GM18519 (cell line): ENCODE measurements around the gene LCN10.
"Not testable (repeated sequence)": the region's sequence is repeated elsewhere in the genome, so short reads cannot be mapped to it uniquely, and the experiment has no call there.

Experiments used
- ATAC-seq: cut with Tn5 transposase; IDR thresholded peaks from one replicate; pipeline ENCODE4 v1.9.1; 2021; ENCODE audit warnings: mild to moderate bottlenecking, moderate library complexity; ENCODE audit not compliant: unreplicated experiment, low FRiP score

The LCN10 gene

DNA sequence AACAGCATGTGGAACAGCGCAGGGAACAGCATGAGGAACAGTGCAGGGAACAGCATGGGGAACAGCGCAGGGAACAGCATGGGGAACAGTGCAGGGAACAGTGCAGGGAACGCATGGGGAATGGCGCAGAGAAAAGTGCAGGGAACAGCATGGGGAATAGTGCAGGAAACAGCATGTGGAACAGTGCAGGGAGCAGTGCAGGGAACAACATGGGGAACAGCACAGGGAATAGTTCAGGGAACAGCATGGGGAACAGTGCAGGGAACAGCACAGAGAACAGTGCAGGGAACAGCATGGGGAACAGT is 13.3 kb upstream of the LCN10 start:
- no peak for ATAC-seq

DNA sequence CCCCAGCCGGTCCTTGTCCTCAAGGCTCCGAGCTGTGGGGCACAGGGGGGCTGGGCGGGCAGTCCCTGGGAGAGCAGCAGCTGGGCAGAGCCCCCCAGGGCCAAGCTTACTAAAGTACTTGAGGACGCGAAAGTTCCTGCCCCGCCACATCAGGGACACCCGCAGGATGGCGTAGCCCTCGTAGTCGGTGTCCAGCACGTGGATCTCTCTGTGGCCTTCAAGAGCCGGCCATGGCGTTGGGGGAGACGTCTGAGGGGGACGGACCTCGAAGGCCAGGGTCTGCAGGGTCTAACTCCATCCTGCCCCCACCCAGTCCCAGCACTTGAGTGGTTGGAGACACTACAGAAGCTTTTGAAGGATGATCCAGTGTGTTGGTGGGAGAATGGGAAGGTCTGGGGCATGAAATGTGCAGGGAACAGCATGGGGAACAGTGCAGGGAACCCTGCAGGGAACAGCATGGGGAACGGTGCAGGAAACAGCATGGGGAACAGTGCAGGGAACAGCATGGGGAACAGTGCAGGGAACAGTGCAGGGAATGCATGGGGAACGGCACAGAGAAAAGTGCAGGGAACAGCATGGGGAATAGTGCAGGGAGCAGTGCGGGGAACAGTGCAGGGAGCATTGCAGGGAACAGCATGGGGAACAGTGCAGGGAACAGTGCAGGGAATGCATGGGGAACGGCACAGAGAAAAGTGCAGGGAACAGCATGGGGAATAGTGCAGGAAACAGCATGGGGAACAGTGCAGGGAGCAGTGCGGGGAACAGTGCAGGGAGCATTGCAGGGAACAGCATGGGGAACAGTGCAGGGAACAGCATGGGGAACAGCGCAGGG is 12.8 kb upstream of the LCN10 start:
- ATAC-seq = not testable (repeated sequence)

DNA sequence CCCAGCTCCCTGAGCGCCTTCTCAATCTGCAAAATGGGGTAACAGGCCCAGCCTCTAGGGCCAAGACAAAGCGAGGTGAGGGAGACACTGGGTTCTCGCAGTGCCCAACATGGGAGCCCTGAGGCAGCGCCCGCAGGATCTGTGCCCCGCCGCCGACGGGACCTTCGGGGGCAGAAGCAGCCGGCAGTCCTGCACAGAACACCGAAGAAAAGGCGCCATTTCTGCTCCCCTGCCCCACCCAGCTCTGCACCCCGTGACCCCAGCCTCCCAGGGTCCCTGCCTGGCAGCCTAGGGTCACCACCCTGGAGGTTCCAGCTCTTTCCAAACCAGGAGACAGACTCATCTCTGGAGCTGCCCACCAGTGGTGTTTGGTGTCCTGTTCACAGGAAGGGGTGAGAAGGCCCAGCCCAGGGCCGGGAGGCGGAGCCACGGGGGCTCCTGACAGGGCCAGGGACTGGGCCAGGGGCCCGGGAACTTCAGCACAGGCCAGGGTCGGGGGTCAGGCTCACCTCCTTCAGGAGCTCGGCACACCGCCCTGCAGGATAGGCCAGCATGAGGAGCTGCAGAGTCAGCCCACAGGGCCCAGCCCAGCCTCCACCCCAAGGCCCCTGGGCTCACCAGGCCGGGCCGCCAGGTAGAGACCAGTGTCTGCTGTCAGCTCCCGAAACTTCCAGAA is 12.0 kb upstream of the LCN10 start:
- ATAC-seq = no peak

DNA sequence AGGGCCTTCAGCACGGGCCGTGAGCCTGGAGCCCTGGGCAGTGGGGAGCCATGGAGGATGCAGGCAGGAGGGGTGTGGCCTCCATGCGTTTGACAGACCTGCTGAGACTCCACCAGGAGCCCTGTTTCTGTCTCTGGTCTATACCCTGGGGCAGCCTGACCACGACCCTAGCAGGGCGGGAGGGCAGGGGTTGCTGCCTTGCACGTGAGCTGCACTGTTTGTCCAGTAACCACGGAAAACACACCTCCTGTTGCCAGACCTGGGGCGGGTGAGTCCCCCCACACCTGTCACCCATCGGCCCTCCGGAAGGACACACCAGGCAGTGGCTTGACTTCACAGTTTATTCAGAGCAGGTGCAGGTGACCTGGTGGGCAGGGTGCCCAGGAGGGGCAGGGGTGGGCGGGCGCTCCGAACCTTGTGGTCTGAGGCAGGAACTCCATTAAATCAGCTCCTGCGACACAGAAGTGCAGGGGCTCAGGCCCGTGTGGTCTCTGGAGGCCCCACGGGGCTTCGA is 11.4 kb upstream of the LCN10 start:
- ATAC-seq = no peak

DNA sequence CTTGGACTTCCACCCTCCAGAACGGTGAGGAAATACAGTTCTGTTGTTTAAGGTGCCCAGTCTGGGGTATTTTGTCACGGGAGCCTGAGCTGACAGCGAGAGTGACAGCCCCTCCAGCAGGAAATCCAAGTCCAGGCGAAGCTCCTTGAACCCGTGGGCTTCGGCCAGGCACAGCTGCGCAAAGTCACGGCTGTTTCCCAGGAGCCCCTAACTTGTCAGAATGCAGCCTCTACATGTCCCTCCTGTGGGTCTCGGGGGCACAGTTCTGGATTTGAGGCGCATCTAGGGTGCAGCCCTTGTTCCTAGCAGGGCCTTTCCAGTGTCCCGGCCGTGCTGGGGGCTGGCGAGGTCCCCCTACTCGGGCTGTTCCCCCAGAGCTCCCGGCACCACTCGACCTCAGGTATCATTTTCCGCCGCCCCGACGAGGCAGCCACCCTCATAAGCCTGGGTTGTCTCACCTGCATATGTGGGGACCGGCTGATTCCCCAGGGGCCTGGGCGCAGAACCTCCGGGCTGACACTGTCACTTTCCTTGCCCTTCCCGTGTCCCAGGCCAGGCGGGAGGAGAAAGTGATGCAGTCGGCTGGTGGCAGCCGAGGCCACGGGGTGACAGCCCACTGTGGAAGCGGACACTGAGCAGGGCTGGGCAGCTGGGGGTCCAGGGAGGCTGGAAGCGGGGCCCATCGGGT is 10.8 kb upstream of the LCN10 start:
- ATAC-seq = no peak

DNA sequence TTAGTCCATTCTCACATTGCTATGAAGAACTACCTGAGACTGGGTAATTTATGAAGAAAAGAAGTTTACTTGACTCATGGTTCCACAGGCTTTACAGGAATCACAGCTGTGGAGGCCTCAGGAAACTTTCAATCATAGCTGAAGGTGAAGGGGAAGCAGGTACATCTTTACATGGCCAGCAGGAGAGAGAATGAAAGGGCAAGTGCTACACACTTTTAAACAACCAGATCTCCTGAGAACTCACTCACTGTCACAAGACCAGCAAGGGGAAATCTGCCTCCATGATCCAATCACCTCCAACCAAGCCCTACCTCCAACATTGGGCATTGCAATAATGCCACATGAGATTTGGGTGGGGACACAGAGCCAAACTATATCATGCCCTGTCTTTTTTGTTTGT is 9.1 kb upstream of the LCN10 start:
- ATAC-seq = no peak

DNA sequence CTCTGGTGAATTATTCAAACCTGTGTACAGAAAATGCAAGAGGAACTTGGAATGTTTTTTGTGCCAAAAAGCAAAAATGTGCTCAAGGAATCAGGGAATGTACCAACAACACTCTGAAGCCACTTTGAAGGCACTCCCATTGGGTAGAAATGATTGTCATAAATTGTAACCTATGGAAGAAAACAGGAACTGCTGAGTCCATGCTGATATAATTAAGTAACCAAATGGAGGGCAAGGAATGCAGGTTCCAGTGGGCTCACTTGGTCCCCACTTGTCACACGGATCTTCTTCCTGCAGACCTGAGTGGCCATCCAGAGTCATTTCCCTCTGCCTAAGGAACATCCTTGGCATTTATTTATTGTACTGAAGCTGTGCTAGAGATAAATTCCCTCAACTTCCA is 8.5 kb upstream of the LCN10 start:
- no peak for ATAC-seq

DNA sequence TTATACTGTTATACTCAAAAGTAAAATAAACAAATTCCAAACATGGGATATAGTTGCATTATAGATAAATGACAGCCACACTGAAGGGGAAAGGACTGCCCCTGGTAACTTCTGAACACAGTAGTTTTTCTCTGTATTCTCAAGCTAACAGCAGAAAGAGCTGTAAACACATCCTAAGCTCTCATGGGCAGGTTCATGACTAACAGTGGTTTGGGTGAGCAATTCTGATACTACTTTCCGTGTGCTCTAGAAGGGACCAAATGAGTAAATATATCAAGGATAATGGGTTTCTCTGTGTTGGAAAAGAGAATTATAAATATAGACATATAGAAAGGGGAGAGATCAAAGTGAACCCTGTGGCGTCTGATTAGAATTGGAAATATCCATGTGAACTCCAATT is 7.8 kb upstream of the LCN10 start:
- ATAC-seq = no peak

DNA sequence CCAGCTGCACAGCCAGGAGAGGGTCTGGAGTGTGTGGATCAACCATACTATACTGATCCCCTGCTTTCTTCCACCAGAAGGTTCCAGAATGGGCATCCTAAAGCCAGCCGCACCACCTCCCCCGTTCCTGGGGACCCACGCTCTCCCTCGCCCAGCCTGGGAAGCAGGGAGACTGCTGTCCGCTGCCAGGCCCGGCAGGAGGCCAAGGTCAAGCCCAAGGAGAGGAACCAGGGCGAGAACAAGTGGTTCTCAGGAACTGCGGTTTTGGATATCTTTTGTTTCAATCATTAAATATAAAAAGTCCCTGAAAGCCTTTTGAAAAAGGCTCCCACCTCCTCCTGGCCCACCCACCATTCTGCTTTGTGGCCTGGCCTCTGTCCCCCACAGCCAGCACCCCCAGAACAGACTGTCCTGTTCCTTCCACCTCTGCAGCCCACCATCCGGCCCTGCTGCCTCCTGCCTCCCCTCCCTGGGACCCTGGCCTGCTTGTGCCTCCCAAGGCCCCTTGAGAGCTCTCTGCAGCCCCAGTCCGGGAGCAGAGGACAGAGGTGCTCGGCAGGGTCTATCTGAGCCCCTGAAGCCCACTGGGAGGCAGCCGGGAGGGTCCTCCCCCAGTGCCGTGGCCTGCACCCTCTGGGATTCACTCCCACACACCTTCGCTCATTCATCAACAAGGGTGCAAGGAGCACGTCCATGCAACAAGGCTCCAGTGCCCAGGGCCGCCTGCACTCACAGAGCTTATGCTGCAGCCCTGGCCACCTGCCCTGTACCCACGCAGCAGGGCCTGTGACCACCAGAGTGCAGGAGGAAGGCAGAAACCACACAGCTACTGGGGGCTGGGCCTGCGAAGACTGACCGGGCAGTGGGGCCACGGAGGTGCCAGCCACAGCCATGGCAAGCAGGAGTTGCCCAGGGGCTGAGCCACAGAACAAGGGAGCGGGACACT is 6.2 kb upstream of the LCN10 start:
- ATAC-seq = no peak

DNA sequence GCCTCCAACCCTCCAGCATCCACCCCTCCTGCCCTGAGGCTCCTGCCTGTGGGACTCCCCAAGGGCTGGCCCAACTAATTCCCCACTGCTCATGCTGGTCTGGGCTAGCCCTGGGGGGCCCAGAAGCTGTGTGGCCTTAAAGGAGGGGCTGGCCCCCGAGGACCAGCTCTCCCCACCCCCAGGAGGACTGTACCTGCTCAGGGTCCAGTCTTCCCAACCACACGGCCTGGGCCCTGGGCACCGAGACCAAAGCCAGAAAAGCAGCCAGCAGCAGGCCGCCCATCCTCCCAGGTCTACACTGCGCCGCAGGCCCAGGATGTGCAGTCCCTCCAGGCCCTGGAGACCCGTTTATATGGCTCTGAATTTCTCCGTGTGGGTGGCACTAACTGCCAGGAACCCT is 5.5 kb upstream of the LCN10 start, which contains the start of gene LCN6:
TSS of gene LCN6 (minus strand) at position 325 of the 400 bp plus-strand sequence. CDS start at position 283, 42 bp downstream.
- ATAC-seq = no peak

DNA sequence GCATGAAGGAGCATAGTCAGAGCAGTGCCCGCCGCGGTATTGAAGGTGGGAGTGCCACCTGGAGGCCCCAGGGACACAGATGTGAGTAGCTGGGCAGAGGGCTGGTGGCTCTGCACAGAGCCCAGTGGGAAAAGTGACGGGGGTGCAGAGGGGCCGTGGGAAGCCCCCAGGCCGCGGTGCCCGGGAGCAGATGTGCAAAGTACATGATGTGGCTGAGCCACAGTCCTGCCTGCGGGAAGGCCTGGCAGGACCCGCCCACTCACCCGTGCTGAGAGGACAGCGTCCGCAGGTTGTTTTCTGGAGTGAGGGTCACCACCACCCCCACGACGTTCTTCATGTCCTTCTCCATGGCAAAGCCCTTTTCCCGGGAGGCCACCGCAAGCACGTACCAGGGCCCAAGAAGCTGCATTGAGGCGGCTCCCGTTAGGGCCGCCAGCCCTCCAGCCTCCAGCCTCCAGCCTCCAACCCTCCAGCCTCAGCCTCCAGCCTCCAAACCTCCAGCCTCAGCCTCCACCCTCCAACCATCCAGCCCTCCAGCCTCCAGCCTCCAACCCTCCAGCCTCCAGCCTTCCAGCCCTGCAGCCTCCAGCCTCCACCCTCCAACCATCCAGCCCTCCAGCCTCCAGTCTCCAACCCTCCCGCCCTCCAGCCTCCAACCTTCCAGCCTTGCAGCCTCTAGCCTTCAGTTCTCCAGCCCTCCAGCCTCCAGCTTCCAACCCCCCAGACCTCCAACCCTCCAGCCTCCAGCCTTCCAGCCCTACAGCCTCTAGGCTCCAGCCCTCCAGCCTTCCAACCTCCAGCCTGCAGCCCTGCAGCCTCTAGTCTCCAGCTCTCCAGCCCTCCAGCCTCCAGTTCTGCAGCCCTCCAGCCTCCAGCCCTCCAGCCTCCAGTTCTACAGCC is 4.7 kb upstream of the LCN10 start:
- no peak for ATAC-seq

DNA sequence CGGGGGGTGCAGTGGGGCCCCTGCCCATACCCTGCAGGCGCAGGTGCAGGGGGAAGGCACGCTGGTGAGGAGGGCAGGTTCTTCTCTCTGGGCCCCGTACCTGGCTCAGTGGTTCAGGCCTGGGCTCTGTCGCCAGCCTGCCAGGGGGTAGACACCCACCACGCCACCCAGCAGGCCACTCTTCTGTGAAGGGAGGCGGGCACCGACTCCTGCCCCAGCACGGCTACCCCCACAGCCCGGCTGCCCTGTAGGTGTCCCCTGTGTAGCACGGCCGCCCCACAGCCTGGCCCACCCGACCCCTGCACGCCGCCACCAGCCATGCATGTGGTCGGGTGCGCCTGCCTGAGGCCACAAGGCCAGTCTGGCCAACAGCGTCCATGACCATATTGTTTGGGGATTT is 3.9 kb upstream of the LCN10 start:
- ATAC-seq = no peak

DNA sequence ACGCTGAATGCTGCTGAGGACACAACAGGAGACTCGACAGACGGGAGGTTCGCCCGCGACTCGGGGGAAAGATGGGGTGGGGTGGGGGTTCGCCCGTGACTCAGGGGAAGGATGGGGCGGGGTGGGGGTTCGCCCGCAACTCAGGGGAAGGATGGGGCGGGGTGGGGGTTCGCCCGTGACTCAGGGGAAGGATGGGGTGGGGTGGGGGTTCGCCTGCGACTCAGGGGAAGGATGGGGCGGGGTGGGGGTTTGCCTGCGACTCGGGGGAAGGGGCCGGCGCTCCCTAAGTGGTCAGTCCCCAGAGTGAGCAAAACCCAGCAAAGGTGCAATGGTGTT is 3.4 kb upstream of the LCN10 start:
- no peak for ATAC-seq

DNA sequence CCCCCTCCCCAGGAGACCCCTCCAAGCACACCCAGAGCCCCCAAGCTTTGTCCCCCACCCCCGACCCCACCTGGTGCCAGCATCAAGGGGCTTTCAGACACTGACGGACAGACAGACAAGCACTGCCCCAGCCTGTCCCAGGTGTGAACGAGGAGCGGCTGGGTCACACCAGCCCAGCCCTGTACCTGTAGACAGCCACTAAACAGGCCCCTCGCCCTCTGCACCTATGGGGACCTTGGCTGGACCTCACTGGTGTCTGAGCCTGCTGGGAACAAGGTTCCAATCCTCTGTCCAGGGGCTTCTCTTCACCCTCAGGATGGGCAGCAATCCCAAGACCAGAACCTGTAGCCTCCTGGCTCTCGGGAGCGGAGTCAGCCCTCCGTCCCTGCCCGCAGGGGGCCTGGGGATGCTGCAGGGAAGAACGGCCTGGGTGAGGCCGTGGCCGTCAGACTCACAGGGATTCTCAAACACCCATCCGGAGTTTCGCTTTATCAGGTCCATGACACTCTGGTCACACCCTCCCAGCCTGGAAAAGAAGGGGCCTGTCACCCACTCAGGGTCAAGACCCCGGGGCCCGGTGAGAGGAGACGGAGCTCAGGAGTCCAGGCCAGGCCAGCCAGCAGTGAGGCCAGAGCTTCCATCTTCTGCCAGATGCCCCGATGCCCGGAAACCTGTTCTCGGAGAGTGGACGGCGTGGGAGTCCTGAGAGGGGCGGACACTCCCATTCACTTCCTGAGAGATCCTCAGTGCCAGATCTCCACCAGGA is 2.8 kb upstream of the LCN10 start:
- no peak for ATAC-seq

DNA sequence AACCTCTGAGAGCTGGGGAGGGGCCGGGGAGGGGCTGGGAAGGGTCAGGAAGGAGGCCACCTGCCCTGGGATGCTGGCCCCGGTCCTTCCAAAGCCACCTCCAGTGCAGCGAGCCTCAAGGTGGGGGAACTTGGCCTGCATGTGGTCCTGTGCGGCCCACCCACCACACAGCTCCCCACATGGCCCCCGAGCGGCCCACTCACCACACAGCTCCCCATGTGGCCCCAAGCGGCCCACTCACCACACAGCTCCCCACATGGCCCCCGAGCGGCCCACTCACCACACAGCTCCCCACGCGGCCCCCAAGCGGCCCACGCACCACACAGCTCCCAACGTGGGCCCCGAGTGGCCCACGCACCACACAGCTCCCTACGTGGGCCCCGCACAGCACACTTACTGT is 2.0 kb upstream of the LCN10 start:
- no peak for ATAC-seq

DNA sequence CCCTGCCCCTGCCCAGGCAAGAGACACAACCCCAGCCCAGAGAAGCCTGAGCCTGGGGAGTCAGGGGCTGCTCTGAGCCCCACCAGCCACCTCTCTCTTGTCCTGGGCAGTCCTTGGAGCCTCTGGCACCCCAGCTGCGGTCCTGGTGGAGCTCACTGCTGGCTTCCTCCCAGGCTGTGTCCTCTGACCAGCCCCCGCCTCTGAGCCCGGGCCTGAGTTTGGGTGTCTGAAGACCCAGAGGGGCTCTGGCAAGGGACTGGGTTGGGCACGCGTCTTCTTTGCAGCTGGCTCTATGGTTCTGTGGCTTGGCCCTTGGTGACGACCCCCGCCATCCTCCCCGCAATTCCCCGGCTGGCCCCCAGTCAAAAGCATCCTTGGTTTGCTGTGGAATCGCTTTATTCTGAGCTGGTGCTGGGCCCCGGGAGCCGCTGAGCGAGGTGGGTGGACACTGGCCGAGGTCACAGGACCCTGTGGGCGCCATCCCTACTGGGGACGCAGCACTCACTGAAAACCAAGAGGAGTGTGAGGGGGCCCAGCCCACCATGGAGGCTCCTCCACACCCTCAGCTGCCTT is 985 bp upstream of the LCN10 start:
- no peak for ATAC-seq

DNA sequence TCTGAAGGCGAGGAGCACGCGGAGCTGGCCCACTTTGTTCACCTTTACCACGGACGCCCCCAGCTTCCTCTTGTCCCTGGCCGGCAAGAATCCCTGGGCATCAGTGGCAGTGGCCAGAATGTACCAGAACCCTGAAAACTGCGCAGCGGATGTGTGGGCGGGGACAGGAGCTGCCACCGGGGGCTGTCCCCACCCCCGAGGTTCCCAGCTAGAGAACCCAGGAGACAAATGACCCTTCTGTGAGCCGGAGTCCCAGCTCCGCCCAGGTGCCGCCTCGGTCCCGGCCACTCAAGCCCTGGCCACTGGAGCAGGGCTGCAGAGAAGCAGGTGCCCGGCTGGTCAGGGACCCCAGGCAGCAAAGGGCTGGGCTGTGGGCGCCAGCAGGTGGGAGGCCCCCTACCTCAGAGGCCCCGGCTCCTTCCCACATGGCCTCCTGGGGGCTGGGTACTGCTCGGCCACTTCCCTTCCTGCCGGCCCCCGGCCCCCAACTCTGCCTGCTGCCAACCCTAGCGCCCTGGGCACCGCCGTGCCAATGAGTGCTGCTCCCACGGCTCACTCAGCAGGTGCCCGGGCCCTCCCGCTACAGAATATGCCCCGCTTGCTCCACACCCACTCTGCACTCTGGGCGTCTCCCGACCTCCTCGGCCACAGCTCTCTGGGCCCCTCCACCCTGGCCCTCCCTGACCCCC is 713 bp downstream of the LCN10 start:
- no peak for ATAC-seq
